Retinal pigment epithelial cell (primary cell): ENCODE measurements around the gene KDM5A.

Experiments used
- DNase-seq: peaks from one replicate; pipeline ENCODE4 v3.0.0-alpha.2; 2010; ENCODE audit warnings: low read depth
- H3K4me3 ChIP-seq: 2 replicates; pipeline ENCODE4 v1.5.1; 2011; ENCODE audit warnings: mild to moderate bottlenecking, low read length, control low read depth, moderate library complexity
- CTCF ChIP-seq: conservative IDR thresholded peaks from 2 replicates; pipeline ENCODE4 v1.5.1; 2011; ENCODE audit warnings: low read depth, low read length, control low read depth, inconsistent platforms

KDM5A gene

DNA sequence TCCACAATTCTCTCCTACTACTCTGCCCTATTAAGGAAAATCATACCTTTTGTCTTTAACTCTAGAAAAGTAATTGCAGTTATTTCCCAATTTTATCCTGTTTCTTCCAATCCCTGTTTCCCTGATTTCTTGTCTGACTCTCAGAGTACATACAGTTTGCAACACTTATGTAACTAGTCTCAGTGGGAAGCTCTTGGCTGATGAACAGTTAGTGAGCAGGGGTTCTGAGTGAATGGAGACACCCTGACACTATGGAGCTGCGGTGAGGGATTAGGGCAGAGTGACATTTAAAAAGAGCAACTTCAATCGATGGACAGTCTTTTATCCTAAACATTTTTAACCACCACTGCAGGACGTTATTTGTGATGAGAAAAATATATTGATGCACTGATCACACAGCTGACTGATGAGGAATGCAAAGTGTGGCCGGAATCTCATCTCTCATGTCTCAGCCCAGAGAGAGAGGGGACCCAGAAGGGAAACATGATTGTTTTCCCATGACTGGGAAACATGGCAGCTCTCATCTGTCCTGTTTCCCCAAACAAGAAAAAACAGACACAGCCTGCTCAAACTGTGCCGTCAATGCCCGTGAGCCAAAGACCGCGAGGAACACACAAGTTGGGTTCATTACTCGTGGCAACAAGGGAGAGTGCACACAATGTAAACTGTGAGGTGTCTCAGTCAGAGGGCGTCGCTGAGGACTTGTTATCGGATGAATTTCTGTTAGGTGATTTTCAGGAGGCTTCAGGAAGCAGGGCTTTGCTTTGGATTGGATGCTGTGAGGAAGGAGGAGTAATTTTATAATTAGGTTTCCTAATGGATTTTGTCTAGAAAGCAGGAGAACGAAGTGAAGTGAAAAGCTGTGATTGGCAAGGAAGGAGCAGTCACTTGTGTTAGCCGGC lies 121.3 kb downstream of the KDM5A start:
- no peak for TF ChIP-seq CTCF
- DNase-seq = no peak
- H3K4me3 ChIP-seq = no peak overlapping the region

DNA sequence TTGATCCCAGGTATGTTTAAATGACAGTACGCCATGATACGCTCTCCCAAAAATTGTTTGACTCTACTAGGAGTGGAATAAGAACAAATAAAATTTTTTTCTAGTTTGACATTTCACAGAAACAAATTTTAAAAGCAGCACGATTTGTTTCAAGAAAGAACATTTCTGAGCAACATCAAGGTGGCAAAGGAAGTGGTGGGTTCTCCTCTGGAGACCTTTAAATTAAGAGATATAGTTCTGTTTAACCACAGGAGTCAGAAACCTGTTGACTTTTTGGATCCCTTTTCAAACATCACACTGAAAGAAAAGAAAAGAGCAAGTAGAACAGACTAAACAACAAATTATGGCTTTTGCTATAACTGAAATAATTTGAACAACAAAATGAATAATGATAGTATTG lies 124.0 kb downstream of the KDM5A start:
- TF ChIP-seq CTCF = no peak
- H3K4me3 ChIP-seq = no peak overlapping the region
- no peak for DNase-seq

DNA sequence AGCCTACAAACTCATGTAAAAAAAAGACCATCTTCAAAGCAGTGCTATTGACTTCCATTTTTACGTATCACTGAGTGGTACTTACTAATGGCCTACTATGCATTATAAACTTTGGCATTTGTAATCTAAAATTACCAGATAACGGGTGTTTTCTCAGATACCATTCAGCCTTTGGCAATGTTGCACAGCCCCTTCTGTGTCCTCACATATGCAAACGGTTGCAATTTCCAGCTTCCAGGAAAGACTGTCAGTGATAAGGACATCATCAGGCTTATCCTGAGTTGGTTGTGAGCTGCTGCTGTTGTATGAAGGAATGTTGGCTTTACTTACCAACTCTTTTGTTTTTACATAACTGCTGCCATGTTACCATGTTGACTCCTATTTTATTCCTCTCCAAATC lies 124.9 kb downstream of the KDM5A start:
- H3K4me3 ChIP-seq = no peak overlapping the region
- DNase-seq = no peak
- TF ChIP-seq CTCF = no peak

GRCh38 chr12:263574-263973 lies 125.5 kb downstream of the KDM5A start:
- H3K4me3 ChIP-seq = no peak overlapping the region
- DNase-seq = no peak
- TF ChIP-seq CTCF = no peak

DNA sequence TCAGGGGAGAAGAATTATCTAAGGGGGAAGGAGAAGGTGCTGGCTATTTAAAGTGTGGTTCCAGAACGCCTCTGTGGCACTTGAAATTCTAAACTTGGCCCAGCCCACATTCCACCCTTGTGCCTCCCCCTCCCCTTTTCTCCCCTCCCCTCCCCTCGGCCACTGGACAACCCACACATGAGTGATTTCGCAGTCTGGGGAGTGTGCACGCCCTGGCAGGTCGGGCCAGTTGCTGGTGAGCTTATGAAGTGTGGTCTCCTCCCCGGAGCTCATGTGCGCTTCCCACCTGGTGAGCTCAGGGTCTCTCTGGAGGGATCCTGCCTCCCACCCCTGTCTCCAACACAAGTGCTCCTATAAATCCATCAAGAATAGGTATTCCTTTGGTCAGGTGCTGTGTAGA lies 126.3 kb downstream of the KDM5A start, which contains the start of gene SLC6A13:
Gene SLC6A13 (minus strand): TSS at position 20 of the 400 bp plus-strand sequence. CDS start 2,784 bp downstream, outside the sequence.
- no peak for DNase-seq
- H3K4me3 ChIP-seq = no peak within 1 kb of the TSS
- no peak for TF ChIP-seq CTCF

GRCh38 chr12:262113-262512 lies 127.0 kb downstream of the KDM5A start:
- DNase-seq = no peak
- TF ChIP-seq CTCF = no peak
- H3K4me3 ChIP-seq = no peak overlapping the region
